HG03025 (cell line): ENCODE data around the gene CLEC6A.
"Not testable (repeated sequence)": the region's sequence is repeated elsewhere in the genome, so short reads cannot be mapped to it uniquely, and the experiment has no call there.

Experiments
- ATAC-seq: cut with Tn5 transposase; IDR thresholded peaks from one replicate; pipeline ENCODE4 v1.9.1; 2021; ENCODE audit warnings: mild to moderate bottlenecking, moderate library complexity; ENCODE audit not compliant: unreplicated experiment, low FRiP score

The CLEC6A gene

GRCh38 chr12:8455727-8456360, at the start of gene CLEC6A:
Gene CLEC6A, plus strand, starts transcription at chr12:8455962. Its CDS starts 150 bp downstream, at chr12:8456112.
- no peak for ATAC-seq

GRCh38 chr12:8419576-8419975, 36.2 kb upstream of the CLEC6A start:
- ATAC-seq, result not testable (repeated sequence)

- no peak for ATAC-seq
These were observed 35.3 kb upstream of the CLEC6A start for GRCh38 chr12:8420506-8420905.

DNA sequence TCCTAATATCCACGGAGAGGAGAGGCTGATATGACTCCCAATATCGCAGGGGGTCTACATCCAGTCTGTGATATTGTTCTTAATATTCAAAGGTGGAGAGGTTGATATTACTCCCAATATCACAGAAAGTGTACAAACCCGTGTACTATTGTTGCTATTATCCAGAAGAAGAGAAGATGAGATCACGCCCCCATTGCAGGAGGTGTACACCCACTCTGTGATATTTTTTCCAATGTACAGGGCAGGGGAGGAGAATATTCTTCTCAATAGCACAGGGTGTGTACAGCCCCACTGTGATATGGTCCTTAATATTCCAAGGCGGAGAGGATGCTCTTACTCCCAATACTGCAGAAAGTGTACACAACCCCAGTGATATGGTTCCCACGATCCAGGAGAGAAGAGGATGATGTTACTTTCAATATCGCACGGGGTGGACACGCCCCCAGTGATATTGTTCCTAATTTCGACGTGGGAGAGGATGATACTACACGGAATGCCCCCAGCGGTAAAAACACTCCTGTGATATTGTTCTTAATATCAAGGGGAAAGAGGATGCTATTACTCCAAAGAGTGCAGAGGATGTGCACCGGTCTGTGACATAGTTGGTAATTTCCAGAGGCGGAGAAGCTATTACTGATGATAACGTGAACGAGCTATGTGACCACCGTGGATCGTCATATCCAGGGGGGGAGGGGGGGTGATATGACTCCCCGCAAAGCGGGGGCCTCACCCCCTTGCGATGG, 11.1 kb upstream of the CLEC6A start:
- ATAC-seq, result not testable (repeated sequence)

- no peak for ATAC-seq
These were observed 10.0 kb upstream of the CLEC6A start for GRCh38 chr12:8445731-8446130.

DNA sequence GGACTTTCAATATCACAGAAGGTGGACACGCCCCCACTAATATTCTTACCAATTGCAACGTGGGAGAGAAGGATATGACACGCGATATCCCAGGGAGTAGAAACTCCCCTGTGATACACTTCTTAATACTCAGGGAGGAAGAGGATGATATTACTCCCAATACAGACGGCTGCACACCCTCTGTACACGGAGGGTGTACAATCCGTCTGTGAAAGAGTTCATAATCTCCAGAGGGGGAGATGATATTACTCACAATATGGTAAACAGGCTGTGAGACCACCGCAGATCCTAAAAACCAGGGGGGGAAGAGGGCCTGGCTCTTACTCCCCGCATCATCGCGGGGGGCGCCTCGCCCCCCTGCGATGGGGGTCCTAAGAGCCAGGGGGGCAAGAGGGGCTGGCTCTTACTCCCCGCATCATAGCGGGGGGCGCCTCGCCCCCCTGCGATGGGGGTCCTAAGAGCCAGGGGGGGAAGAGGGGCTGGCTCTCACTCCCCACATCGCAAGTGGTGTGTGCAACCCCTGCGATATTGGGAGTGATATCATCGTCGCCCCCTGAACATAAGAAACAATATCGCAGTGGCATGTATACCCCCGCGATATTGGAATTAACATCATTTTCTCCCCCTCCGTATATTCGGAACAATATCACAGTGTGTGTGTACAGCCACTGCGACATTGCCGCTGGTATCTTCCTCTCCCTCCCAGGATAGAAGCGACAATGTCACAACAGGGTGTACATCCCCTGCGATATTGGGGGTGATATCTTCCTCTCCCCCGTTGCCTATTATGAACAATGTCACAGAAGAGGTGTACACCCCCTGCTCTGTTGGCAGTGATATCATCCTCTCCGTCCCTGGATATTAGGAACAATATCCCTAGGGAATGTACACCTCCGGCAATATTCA, 8.9 kb upstream of the CLEC6A start:
- no peak for ATAC-seq

- ATAC-seq, result no peak
These were observed 6.4 kb upstream of the CLEC6A start for GRCh38 chr12:8449355-8449859.

- ATAC-seq, result no peak
These were observed 3.7 kb upstream of the CLEC6A start for GRCh38 chr12:8452036-8452435.

DNA sequence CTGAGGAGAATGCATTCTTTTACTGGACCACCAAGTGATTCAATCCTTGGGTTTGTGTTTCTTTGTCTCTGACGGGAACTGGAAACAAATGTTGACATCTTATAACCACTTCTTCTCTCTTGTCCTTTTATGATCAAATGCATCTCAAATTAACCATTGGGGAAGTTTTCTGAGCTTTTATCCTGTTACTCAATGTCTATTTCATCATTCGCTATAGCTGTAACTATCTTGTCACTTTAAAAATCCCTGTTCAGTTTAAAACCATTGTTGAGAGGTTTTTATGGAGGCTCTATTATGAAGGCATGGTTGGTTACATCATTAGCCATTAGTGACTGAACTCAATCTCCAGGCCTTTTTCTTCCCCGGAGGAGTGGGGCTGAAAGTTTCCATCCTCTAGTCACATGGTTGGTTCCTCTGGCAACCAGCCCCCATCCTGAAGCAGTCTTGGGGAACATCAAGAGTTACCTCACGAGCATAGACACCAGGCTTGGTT, 2.7 kb upstream of the CLEC6A start:
- no peak for ATAC-seq

- no peak for ATAC-seq
These were observed 2.0 kb upstream of the CLEC6A start for GRCh38 chr12:8453796-8454195.

- no peak for ATAC-seq
These were observed 491 bp upstream of the CLEC6A start for GRCh38 chr12:8455271-8455670.

- no peak for ATAC-seq
These were observed 5.7 kb downstream of the CLEC6A start for GRCh38 chr12:8461426-8461825.

DNA sequence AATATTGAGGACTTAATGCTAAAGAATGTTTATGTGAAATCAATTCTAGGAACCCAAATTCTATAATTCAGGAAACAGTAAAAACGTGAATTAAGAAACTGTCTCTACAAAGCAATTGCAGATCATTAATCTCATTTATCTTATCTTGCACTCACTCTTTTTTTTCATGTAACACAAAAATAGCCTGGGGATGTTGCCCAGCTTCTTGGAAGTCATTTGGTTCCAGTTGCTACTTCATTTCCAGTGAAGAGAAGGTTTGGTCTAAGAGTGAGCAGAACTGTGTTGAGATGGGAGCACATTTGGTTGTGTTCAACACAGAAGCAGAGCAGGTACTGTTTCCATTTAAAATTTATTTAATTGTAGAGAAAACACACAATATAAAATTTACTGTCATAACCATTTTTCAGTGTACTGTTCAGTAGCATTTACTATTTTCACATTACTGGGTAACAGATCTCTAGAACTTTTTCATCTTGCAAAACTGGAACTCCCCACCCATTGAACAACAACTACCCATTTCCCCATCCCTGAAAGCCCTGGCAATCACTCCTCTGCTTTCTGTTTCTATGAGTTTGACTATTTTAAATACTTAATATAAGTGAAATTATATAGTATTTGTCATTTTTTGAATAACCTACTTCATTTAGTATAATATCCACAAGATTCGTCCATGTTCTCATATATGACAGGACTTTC, 9.7 kb downstream of the CLEC6A start:
- ATAC-seq, result no peak

DNA sequence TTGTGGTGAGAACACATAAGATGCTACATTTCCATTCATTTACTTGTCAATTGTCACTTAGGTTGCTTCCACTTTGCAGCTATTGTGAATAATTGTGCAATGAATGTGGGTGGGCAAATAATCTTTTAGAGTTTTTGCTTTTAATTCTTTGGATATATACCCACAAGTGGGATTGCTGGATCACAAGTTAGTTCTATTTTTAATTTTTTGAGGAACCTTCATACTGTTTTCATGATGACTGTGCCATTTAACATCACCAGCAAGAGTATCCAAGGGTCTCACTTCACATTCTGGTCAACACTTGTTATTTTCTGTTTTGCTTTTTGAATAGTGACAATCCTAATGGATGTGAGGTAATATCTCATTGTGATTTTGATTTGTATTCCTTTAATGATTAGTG, 10.5 kb downstream of the CLEC6A start:
- ATAC-seq, result no peak

DNA sequence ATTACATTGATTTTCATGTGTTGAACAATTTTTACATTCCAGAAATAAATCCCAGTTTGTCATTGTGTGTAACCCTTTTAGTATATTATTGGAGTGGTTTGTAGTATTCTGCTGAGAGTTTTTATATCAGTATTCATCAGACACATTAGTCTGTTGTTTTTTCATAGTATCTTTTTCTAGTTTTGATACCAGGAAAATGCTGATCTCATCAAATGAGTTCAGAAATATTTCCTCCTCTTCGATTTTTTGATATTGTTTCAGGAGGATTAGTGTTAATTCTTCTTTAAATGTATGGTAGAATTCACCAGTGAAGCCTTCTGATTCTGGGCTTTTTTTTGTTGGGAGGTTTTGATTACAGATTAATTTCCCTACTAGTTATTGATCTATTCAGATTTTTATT, 15.3 kb downstream of the CLEC6A start:
- no peak for ATAC-seq

GRCh38 chr12:8475508-8476203, 19.9 kb downstream of the CLEC6A start:
- ATAC-seq, result no peak

GRCh38 chr12:8482571-8483061, 26.9 kb downstream of the CLEC6A start:
- no peak for ATAC-seq

DNA sequence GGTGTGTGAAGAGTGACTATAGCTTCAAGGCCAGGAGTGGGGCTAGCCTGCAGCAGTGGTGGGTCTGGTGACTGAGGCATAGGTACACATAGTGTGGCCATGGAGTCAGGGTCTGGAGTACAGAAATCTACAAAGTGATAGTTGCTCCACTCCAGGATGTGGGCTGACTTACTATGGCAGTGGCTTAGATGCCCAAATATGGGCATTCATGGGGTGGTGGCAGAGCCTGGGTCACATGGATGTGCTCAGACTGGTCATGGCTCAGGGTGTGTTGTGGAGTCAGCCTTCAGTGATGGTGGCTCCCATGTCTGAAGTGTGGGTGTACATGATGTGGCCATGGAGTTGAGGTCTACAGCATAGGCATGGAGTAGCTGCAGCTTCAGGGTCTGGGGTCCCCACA, 27.3 kb downstream of the CLEC6A start:
- ATAC-seq, result no peak
